ENCODE results near the gene CPNE5.

CPNE5 gene

GRCh38 chr6:36755435-36756348 is 83.6 kb downstream of the CPNE5 start:
- TF ChIP-seq, protein P1, sequence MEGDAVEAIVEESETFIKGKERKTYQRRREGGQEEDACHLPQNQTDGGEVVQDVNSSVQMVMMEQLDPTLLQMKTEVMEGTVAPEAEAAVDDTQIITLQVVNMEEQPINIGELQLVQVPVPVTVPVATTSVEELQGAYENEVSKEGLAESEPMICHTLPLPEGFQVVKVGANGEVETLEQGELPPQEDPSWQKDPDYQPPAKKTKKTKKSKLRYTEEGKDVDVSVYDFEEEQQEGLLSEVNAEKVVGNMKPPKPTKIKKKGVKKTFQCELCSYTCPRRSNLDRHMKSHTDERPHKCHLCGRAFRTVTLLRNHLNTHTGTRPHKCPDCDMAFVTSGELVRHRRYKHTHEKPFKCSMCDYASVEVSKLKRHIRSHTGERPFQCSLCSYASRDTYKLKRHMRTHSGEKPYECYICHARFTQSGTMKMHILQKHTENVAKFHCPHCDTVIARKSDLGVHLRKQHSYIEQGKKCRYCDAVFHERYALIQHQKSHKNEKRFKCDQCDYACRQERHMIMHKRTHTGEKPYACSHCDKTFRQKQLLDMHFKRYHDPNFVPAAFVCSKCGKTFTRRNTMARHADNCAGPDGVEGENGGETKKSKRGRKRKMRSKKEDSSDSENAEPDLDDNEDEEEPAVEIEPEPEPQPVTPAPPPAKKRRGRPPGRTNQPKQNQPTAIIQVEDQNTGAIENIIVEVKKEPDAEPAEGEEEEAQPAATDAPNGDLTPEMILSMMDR (IDR thresholded peaks at IDR 0.05; ENCODE audit: low read depth, low read length) = no peak
- DNase-seq (ENCODE audit: low read depth, low spot score) = peak; percentile 19
- in situ Hi-C loops (cut with HindIII; ENCODE audit: low sequenced_read_pairs) = no loop called here
- no peak overlapping the region for H3K4me3 ChIP-seq (ENCODE audit: low read depth, low read length)

DNA sequence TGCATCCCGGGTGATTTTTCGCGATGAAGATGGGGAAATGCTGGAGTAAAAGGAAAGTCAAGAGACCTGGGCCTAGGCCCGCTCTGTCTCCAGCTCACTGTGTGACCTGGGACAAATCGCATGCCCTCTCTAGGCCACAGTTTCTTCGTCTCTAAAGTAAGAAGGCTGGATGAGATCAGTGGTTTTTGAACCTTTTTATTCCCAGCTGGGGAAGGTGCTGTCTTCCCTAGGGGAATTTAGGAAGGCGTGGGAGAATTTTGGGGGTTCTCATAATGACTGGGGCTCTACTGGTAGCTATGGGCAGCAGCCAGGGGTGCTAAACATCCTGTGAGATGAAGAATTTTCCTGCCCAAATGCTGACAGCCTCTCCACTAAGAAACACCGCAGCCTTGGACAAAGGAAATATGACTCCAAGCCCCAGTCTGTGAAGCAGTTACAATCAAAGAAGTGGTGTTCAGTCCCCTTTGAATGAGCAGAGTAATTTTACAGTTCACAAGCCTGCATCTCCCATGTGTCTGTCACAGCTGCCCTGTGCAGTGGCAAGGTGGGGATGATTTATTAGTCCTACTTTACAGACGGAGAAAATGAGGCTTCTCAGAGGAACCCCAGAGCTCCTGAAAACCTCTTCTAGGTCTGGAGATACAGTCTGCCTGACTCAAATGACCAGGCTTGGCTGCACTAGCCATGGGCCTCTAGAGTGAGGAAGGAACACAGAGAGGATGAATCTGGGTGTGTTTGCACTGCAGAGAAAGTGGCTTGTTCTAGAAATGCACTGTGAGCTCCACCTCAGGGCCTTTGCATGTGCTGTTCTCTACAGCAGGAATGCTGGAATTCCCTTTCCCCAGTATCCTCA is 84.4 kb downstream of the CPNE5 start:
- DNase-seq (ENCODE audit: low read depth, low spot score) = no peak
- in situ Hi-C loops (cut with HindIII; ENCODE audit: low sequenced_read_pairs) = no loop called here
- TF ChIP-seq, protein P1 (IDR thresholded peaks at IDR 0.05; ENCODE audit: low read depth, low read length) = no peak
- no peak overlapping the region for H3K4me3 ChIP-seq (ENCODE audit: low read depth, low read length)

DNA sequence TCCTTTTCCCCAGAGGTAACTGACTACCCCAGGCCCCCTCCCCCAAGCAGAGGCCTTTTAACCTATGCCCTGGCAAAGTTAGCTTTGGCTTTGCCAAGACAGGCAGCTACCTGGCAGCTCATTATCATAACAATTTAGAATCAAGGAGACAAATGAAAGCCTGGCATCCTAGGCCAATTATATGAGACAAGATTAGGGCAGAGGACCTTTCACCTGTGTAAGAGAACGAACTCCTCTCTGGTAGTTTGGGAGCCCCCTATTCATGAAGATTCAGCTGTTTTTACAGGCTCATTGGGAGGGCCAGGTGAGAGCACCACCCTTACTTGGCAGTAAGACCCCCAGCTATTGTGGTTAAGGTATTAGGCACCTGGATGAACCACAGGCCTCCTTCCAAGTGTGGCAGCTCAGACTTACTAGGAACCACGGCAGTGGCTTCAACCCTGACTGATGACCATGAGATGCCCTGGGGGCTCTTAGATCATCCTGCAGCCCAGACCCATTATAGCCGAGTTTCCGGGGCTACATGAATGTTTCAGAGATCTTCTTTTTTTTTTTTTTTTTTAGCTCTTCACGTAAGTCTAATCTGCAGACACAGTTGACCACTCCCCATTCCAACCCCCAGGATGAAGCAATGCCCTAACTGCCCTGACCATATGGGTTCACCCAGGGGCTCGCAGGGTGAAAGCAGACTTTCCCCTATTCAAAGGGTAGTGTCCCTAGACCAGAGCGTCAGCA is 85.4 kb downstream of the CPNE5 start:
- TF ChIP-seq, protein P1 (IDR thresholded peaks at IDR 0.05; ENCODE audit: low read depth, low read length) = no peak
- no peak for DNase-seq (ENCODE audit: low read depth, low spot score)
- in situ Hi-C loops (cut with HindIII; ENCODE audit: low sequenced_read_pairs) = no loop called here
- no peak overlapping the region for H3K4me3 ChIP-seq (ENCODE audit: low read depth, low read length)

DNA sequence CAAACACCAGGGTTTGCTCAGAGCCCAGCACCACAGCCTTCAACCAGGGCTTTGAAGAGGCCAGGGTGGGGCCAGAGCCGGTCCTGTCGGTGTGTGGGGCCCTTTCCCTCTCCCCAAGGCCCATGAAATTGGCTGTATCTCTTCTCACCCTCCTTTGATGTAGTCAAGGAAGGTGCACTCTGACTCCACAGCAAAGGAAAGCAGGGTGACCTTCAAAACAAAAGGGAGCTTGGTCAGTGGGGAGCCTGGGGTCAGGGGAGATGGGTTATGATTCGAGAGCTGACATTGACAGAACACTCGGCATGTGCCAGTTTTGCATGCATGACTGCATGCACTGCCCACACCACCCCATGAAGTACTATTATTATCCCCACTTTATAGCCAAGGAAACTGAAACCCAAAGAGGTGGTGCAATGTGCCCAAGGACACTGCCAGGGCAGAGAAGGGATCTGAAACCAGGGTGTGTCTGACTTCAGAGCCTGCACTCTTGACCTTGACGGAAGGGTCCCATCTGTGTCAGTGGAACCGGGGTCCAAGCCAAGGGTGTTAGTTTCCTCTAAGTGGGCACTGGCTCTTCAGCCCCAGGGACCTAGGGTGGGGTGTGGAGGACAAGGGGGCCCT is 86.2 kb downstream of the CPNE5 start:
- no peak overlapping the region for H3K4me3 ChIP-seq (ENCODE audit: low read depth, low read length)
- no peak for DNase-seq (ENCODE audit: low read depth, low spot score)
- TF ChIP-seq, protein P1 (IDR thresholded peaks at IDR 0.05; ENCODE audit: low read depth, low read length) = no peak
- in situ Hi-C loops (cut with HindIII; ENCODE audit: low sequenced_read_pairs) = no loop called here

- no peak for DNase-seq (ENCODE audit: low read depth, low spot score)
- in situ Hi-C loops (cut with HindIII; ENCODE audit: low sequenced_read_pairs) = no loop called here
- TF ChIP-seq, protein P1 (IDR thresholded peaks at IDR 0.05; ENCODE audit: low read depth, low read length) = no peak
- H3K4me3 ChIP-seq (ENCODE audit: low read depth, low read length) = no peak overlapping the region
These were observed 86.9 kb downstream of the CPNE5 start for GRCh38 chr6:36752187-36752885.
